ENCODE data around the gene CRABP2. TPM values are rescaled to one million over a fixed set of nuclear protein-coding genes. Genes with fewer than 3 reads are reported as not detected.

CRABP2 gene
- 209 TPM for total RNA-seq (2021; ENCODE audit: unreplicated experiment)
- 360 and 403 TPM in 2 replicates for polyA plus RNA-seq (2012)
- percentile 67 among the genes with signal in this experiment for Bru-seq, nascent RNA
- BruChase-seq, experiment 1, labeled RNA remaining after a 6-hour chase, result percentile 87 among the genes with signal in this experiment
- BruChase-seq, experiment 2, labeled RNA remaining after a 2-hour chase, result percentile 78 among the genes with signal in this experiment
- long read RNA-seq, transcript CRABP2-204 (5 exons, 1,033 nt), result minor isoform, 5 of 144 reads
- long read RNA-seq, transcript CRABP2-203 (4 exons, 992 nt), result major isoform, 132 of 144 reads
- long read RNA-seq, partial matches to known transcripts, result 1 of 144 reads
- long read RNA-seq, other reads (novel, unspliced or antisense), result 6 of 144 reads

DNA sequence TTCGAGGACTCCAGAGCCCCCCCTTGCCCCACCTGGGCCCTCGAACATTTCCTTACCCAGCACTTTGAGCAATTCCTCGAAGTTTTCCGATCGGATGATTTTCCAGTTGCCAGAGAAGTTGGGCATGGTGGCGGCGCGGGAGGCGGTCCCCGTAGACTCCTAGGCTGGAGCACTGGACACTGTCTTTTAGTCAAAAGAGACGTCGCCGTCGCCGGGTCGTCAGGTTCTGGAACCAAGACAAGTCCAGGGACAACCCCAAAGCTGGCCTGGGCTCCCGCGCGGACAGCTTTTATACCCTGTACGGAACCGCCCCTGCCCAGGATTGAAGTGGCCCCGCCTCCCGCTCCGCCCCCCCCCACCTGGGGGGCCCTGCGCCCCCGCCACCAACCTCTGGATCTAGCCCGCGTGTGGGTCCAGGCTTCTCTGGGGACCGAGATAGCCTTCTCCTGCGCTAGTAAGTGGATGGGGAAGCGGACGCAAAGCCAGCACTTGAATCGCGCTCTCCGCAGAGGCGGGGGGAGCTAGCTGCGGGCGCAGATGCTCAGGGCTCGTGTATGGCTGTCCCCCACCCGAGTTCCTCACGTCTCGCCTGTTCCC is at the start of gene CRABP2:
Gene CRABP2, minus strand, starts transcription at position 263 of the 597 bp plus-strand sequence. Its CDS starts 137 bp downstream, at position 126.
- H3K9ac ChIP-seq (ENCODE audit: low read length), result peak within 1 kb of the TSS; percentile 80
- peak within 1 kb of the TSS; percentile 62 to 63 for H3K4me3 ChIP-seq (replicated peaks in 1 of 2; ENCODE audit: low read depth in 1 of 2, low read length in 2 of 2)
- peaks cover 7 to 8% of the 10 kb centered on the region in 2 experiments; a peak in 3 of 4 replicates for H3K36me3 ChIP-seq (ENCODE audit: control insufficient read depth in 1 of 2, insufficient read depth in 2 of 2, low read length in 2 of 2)
- H3K79me2 ChIP-seq (ENCODE audit: insufficient read depth, low read length), result peaks cover 27% of the 10 kb centered on the region
- ChIA-PET RAD21 (ENCODE audit: low non-redundant PET in 1 of 2, low total read pairs in 2 of 2, uncharacterized antibody in 2 of 2, unreplicated experiment in 2 of 2) (interaction anchor here (1.6 to 3.5 kb wide), 6 partner anchors 13 to 21 kb away, joined by 4 to 45 read pairs (median 13); no protein-coding TSS in a partner anchor), POLR2A (interaction anchor here (0.6 to 6.4 kb wide), 14 partner anchors 9 to 372 kb away, joined by 3 to 87 read pairs (median 5); partner anchors contain the start of genes ISG20L2, MEF2D, METTL25B and MRPL24), CTCF (interaction anchor here (0.8 to 14.7 kb wide), 16 partner anchors 8 to 222 kb away, joined by 3 to 310 read pairs (median 6); partner anchors contain the start of genes ISG20L2, METTL25B, NES and NTRK1)
- H4K20me1 ChIP-seq (ENCODE audit: insufficient read depth), result no peaks in the 10 kb centered on the region
- H3K4me1 ChIP-seq (ENCODE audit: control insufficient read depth in 1 of 2, insufficient read depth in 2 of 2, low read length in 2 of 2), result peaks cover 65 to 80% of the 10 kb centered on the region in 2 experiments
- DNase-seq (ENCODE audit: low read depth, low spot score), result no peak
- peak within 1 kb of the TSS; percentile 89 for H3K27ac ChIP-seq (ENCODE audit: low read depth, low read length)
- H2AFZ ChIP-seq (ENCODE audit: low read depth, low read length, poor library complexity, severe bottlenecking), result no peak within 1 kb of the TSS
- TF ChIP-seq POLR2A (IDR thresholded peaks at IDR 0.05; ENCODE audit: borderline replicate concordance, extremely low read depth, insufficient read depth, insufficient read length) (peak; percentile 94), JUND (IDR thresholded peaks at IDR 0.05) (no peak), SRF (IDR thresholded peaks at IDR 0.05; ENCODE audit: low read depth) (no peak), POLR2AphosphoS5 (IDR thresholded peaks at IDR 0.05; ENCODE audit: low read depth, low read length) (peak; percentile 56; the same call in 1 of the 2 replicates)
- H3K27me3 ChIP-seq (ENCODE audit: insufficient read depth, low read length), result no peaks in the 10 kb centered on the region
- H3K9me2 ChIP-seq (ENCODE audit: insufficient read depth), result no peaks in the 10 kb centered on the region
- TSS peak; percentile 67 for BruUV-seq (replicated peaks)
- intact Hi-C loops (cut with micrococcal nuclease), result loop anchor here (1.0 kb wide), 1 partner anchor 45 kb away; no protein-coding TSS in a partner anchor
- no peaks in the 10 kb centered on the region for H3K9me3 ChIP-seq (ENCODE audit: control insufficient read depth in 1 of 2, insufficient read depth in 1 of 2, low read depth in 1 of 2, low read length in 2 of 2)
- H3K4me2 ChIP-seq (ENCODE audit: low read length), result peak within 1 kb of the TSS; percentile 85
- ATAC-seq, result peak; percentile 41

DNA sequence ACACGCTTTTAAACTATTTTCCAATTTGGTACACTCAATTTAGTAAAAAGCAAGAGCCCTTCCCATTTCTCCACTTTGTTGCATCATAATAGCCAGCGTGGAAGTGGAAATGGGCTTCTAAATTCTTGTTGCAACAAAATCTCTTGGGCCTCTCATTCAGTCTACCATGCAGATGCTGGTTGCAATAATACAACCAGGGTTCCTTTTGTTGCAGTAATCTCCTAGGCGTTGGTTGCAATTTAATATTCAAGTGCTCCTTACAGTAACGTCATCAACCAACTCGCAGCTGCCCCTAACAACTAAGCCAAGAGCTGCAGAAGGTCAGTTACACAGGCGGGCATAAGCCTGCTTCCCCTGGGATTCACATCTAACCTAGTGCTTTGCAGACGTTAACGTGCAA is 48.8 kb upstream of the CRABP2 start:
- Histone ChIP-seq H3K27me3 (ENCODE audit: insufficient read depth, low read length) (no peaks in the 10 kb centered on the region), H2AFZ (ENCODE audit: low read depth, low read length, poor library complexity, severe bottlenecking) (no peak overlapping the region), H3K9me2 (ENCODE audit: insufficient read depth) (no peaks in the 10 kb centered on the region), H3K27ac (ENCODE audit: low read depth, low read length) (no peak overlapping the region), H3K4me1 (ENCODE audit: control insufficient read depth in 1 of 2, insufficient read depth in 2 of 2, low read length in 2 of 2) (peaks cover 6 to 29% of the 10 kb centered on the region in 2 experiments; a peak in 3 of 4 replicates), H3K36me3 (ENCODE audit: control insufficient read depth in 1 of 2, insufficient read depth in 2 of 2, low read length in 2 of 2) (no peaks in the 10 kb centered on the region; a peak in 1 of 4 replicates), H3K4me3 (replicated peaks in 1 of 2; ENCODE audit: low read depth in 1 of 2, low read length in 2 of 2) (no peak overlapping the region), H3K9me3 (ENCODE audit: control insufficient read depth in 1 of 2, insufficient read depth in 1 of 2, low read depth in 1 of 2, low read length in 2 of 2) (no peaks in the 10 kb centered on the region), H3K4me2 (ENCODE audit: low read length) (no peak overlapping the region), H4K20me1 (ENCODE audit: insufficient read depth) (no peaks in the 10 kb centered on the region), H3K79me2 (ENCODE audit: insufficient read depth, low read length) (peaks cover 43% of the 10 kb centered on the region), H3K9ac (ENCODE audit: low read length) (no peak overlapping the region)
- TF ChIP-seq CEBPB (IDR thresholded peaks at IDR 0.05; ENCODE audit: low read depth), result no peak
- no peak for TF ChIP-seq CBX3 (IDR thresholded peaks at IDR 0.05; ENCODE audit: low read depth)
- TF ChIP-seq, protein P1, sequence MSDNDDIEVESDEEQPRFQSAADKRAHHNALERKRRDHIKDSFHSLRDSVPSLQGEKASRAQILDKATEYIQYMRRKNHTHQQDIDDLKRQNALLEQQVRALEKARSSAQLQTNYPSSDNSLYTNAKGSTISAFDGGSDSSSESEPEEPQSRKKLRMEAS (IDR thresholded peaks at IDR 0.05), result no peak
- no peak for TF ChIP-seq TCF7L2 (IDR thresholded peaks at IDR 0.05; ENCODE audit: borderline replicate concordance, extremely low read depth, insufficient read depth, insufficient read length)
- DNase-seq (ENCODE audit: low read depth, low spot score), result no peak
- BruUV-seq (replicated peaks), result TSS peak; percentile 19
- RAD21 ChIA-PET (ENCODE audit: low non-redundant PET in 1 of 2, low total read pairs in 2 of 2, uncharacterized antibody in 2 of 2, unreplicated experiment in 2 of 2), result no interaction called here
- intact Hi-C loops (cut with micrococcal nuclease), result no loop called here
- ATAC-seq, result no peak
- CTCF ChIA-PET, result no interaction called here
- POLR2A ChIA-PET, result interaction anchor here (1.3 kb wide), 1 partner anchor 13 kb away, joined by 4 read pairs; the partner anchor contains the start of gene MRPL24

All from HCT116 (cell line).